Stimulated activated CD8-positive, alpha-beta memory T cell treated with anti-CD3 and anti-CD28 coated beads, Interleukin-15, amount 100 ng/mL, for 48 hours (primary cell): ENCODE measurements around the gene SMTNL1.

ENCODE experiments used
- DNase-seq, 2 donors: peaks; one replicate each; pipeline ENCODE4 v3.0.0-alpha.2; 2020; ENCODE audit warnings: low read depth in 2 of 2

SMTNL1 gene

GRCh38 chr11:57588046-57588710 lies 50.8 kb downstream of the SMTNL1 start:
- DNase-seq: no peak

- DNase-seq: no peak
Observed at GRCh38 chr11:57596266-57596885, 59.0 kb downstream of the SMTNL1 start.

DNA sequence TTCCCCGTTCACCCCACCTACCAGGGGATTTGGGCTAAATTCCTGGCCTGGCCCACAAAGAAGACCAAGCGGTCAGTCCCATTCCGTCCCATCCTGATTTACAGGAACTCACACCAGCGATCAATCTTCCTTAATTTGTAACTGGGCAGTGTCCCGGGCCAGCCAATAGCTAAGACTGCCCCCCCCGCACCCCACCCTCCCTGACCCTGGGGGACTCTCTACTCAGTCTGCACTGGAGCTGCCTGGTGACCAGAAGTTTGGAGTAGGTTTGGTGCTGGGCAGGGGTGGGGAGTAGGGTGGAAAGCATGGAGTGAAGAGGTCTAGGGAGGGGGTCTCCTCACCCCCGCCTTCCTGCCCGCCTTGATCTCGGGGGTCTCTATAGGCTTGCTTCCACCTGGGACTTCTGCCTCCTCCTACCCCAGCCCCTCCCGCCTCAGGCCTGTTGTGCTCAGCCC lies 60.1 kb downstream of the SMTNL1 start, which contains the start of gene SERPING1:
Gene SERPING1, plus strand, starts transcription at position 225 of the 455 bp plus-strand sequence. CDS start 586 bp downstream, outside the sequence.
- DNase-seq: no peak

- no peak for DNase-seq
Observed at GRCh38 chr11:57597916-57598830, 60.8 kb downstream of the SMTNL1 start.

GRCh38 chr11:57598831-57599155 lies 61.4 kb downstream of the SMTNL1 start:
- no peak for DNase-seq

DNA sequence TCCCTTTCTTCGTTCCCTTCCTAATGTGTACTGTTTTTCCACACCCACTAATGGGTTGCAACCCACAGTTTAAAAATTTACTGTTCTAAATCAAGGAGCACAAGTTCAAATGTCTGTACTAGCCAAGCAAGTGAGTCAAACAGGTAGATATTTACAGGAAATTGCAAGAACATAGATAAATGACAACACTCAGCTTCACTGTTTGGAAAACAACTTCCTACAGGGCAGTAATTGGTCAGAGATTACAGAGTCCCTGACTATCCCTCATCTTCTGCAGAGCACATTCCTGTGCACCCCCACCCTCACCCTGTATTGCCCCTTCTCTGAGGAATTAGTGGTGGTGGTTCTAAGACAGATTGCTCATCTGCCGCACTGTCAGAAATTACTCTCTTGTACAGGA lies 62.0 kb downstream of the SMTNL1 start:
- DNase-seq: no peak
